IMR-90 (cell line): ENCODE measurements around the gene INPP5D. TPM values are rescaled to one million over a fixed set of nuclear protein-coding genes. Genes with fewer than 3 reads are reported as not detected.

ENCODE experiments used
- ATAC-seq: fragments of 200-7000 bp; cut with Tn5 transposase; 2 replicates; pipeline ENCODE4 v1.9.1; 2020; ENCODE audit warnings: low read depth, mild to moderate bottlenecking, moderate library complexity
- BruUV-seq: library from RNA; stranded (reverse); fragments of 400-500 nt; replicated peaks from 2 replicates; lab custom pipeline; 2021; lab: Mats Ljungman, UMichigan
- CTCF ChIA-PET: fragments of 300-600 bp; formaldehyde crosslinking; extraction: SDS; loops from one replicate; lab custom pipeline; 2021; ENCODE audit warnings: antibody characterized with exemption; lab: Yijun Ruan, JAX
- POLR2A ChIA-PET: fragments of 300-600 bp; sonication (Branson Sonifier 250); formaldehyde crosslinking; loops from one replicate; lab custom pipeline; 2022; ENCODE audit warnings: antibody characterized with exemption; ENCODE audit not compliant: unreplicated experiment; lab: Charles Lee
- DNase-seq: peaks from one replicate; pipeline ENCODE4 v3.0.0; 2013
- H2AFZ ChIP-seq: replicated peaks from 2 replicates; pipeline ENCODE3; 2013; ENCODE audit warnings: low read length, mild to moderate bottlenecking; ENCODE audit not compliant: poor library complexity
- H2AK5ac ChIP-seq: 2 replicates; pipeline ENCODE4 v1.6.1; 2013; ENCODE audit warnings: low read depth, low read length, inconsistent platforms
- H2AK9ac ChIP-seq: replicated peaks from 2 replicates; pipeline ENCODE3; 2013; ENCODE audit warnings: mild to moderate bottlenecking, low read depth, low read length, moderate library complexity; ENCODE audit not compliant: poor library complexity
- H2BK120ac ChIP-seq: 2 replicates; pipeline ENCODE4 v1.6.1; 2013; ENCODE audit warnings: low read depth, low read length, inconsistent platforms
- H2BK15ac ChIP-seq: 3 replicates; pipeline ENCODE4 v1.6.1; 2013; ENCODE audit warnings: low read depth, low read length, inconsistent platforms
- H2BK20ac ChIP-seq: 2 replicates; pipeline ENCODE4 v1.6.1; 2013; ENCODE audit warnings: low read depth, mild to moderate bottlenecking, inconsistent platforms, low read length, moderate library complexity
- H2BK5ac ChIP-seq: 2 replicates; pipeline ENCODE4 v1.6.1; 2013; ENCODE audit warnings: mild to moderate bottlenecking, low read depth, low read length, inconsistent platforms; ENCODE audit not compliant: poor library complexity, severe bottlenecking
- H3K14ac ChIP-seq: replicated peaks from 2 replicates; pipeline ENCODE4 v1.6.1; 2013; ENCODE audit warnings: low read depth, low read length, inconsistent platforms
- H3K18ac ChIP-seq: 2 replicates; pipeline ENCODE4 v1.6.1; 2013; ENCODE audit warnings: low read depth, low read length, control low read depth
- H3K23ac ChIP-seq: 2 replicates; pipeline ENCODE4 v1.6.1; 2013; ENCODE audit warnings: low read depth, low read length, inconsistent platforms
- H3K27ac ChIP-seq: 2 replicates; pipeline ENCODE4 v1.5.1; 2013; ENCODE audit warnings: mild to moderate bottlenecking, control low read depth, low read length; ENCODE audit not compliant: insufficient read depth
- H3K27me3 ChIP-seq: 2 replicates; pipeline ENCODE4 v1.6.1; 2013; ENCODE audit warnings: low read length; ENCODE audit not compliant: control insufficient read depth, insufficient read depth
- H3K36me3 ChIP-seq: 2 replicates; pipeline ENCODE4 v1.6.1; 2013; ENCODE audit warnings: low read length, mixed read lengths; ENCODE audit not compliant: control insufficient read depth, insufficient read depth
- H3K4ac ChIP-seq: 2 replicates; pipeline ENCODE4 v1.6.1; 2013; ENCODE audit warnings: low read depth, low read length, inconsistent platforms
- H3K4me1 ChIP-seq: 2 replicates; pipeline ENCODE4 v1.6.1; 2013; ENCODE audit warnings: low read length, mixed read lengths; ENCODE audit not compliant: control insufficient read depth, insufficient read depth
- H3K4me2 ChIP-seq: 2 replicates; pipeline ENCODE4 v1.6.1; 2013; ENCODE audit warnings: low read depth, mild to moderate bottlenecking, control low read depth, low read length, moderate library complexity
- H3K4me3 ChIP-seq: 2 replicates; pipeline ENCODE4 v1.5.1; 2013; ENCODE audit warnings: low read depth, mild to moderate bottlenecking, control low read depth, low read length, moderate library complexity; ENCODE audit not compliant: insufficient read depth
- H3K56ac ChIP-seq: 2 replicates; pipeline ENCODE4 v1.6.1; 2013; ENCODE audit warnings: low read length, inconsistent platforms; ENCODE audit not compliant: insufficient read depth; ENCODE audit errors: extremely low read depth
- H3K79me1 ChIP-seq, 2 experiments: 2 replicates each; pipeline ENCODE4 v1.6.1; 2013; ENCODE audit warnings: low read length in 2 of 2, inconsistent platforms in 1 of 2, low read depth in 1 of 2
- H3K9ac ChIP-seq: 2 replicates; pipeline ENCODE4 v1.6.1; 2013; ENCODE audit warnings: low read depth, low read length, control low read depth
- H3K9me1 ChIP-seq: 2 replicates; pipeline ENCODE4 v1.6.1; 2013; ENCODE audit warnings: low read length, inconsistent platforms; ENCODE audit not compliant: insufficient read depth
- H3K9me3 ChIP-seq: 2 replicates; pipeline ENCODE4 v1.6.1; 2013; ENCODE audit warnings: low read length; ENCODE audit not compliant: control insufficient read depth, insufficient read depth
- H4K20me1 ChIP-seq: 2 replicates; pipeline ENCODE4 v1.6.1; 2013; ENCODE audit warnings: low read length, inconsistent platforms; ENCODE audit not compliant: insufficient read depth
- H4K5ac ChIP-seq: 2 replicates; pipeline ENCODE4 v1.6.1; 2013; ENCODE audit warnings: mild to moderate bottlenecking, low read depth, low read length, control low read depth
- H4K8ac ChIP-seq, 2 experiments: 2 replicates each; pipeline ENCODE4 v1.6.1; 2013; ENCODE audit warnings: low read depth in 2 of 2, low read length in 2 of 2, control low read depth in 1 of 2, inconsistent platforms in 1 of 2
- H4K91ac ChIP-seq: 2 replicates; pipeline ENCODE4 v1.6.1; 2013; ENCODE audit warnings: low read depth, low read length, inconsistent platforms; ENCODE audit not compliant: insufficient read depth
- BHLHE40 ChIP-seq: fragments of 150-350 bp; IDR thresholded peaks from 2 replicates; pipeline ENCODE4 v1.6.1; 2016; ENCODE audit warnings: mild to moderate bottlenecking, low read depth, low read length
- CEBPB ChIP-seq: IDR thresholded peaks from 2 replicates; pipeline ENCODE4 v1.6.1; 2012; ENCODE audit warnings: low read depth, low read length, improper control_type of control experiment
- CHD1 ChIP-seq: IDR thresholded peaks from 2 replicates; pipeline ENCODE4 v1.6.1; 2012; ENCODE audit warnings: low read depth, low read length, improper control_type of control experiment
- CTCF ChIP-seq: conservative IDR thresholded peaks from 2 replicates; pipeline ENCODE4 v1.5.1; 2012; ENCODE audit warnings: mild to moderate bottlenecking, low read depth, low read length, improper control_type of control experiment
- FOS ChIP-seq: fragments of 150-350 bp; IDR thresholded peaks from 2 replicates; pipeline ENCODE4 v1.6.1; 2016; ENCODE audit warnings: low read depth, low read length
- MAFK ChIP-seq: IDR thresholded peaks from 2 replicates; pipeline ENCODE4 v1.6.1; 2012; ENCODE audit warnings: low read depth, low read length, improper control_type of control experiment
- MAZ ChIP-seq: IDR thresholded peaks from 2 replicates; pipeline ENCODE4 v1.6.1; 2012; ENCODE audit warnings: low read depth, mild to moderate bottlenecking, low read length, improper control_type of control experiment, moderate library complexity, borderline replicate concordance
- MXI1 ChIP-seq: IDR thresholded peaks from 2 replicates; pipeline ENCODE4 v1.6.1; 2012; ENCODE audit warnings: low read depth, mild to moderate bottlenecking, low read length, moderate library complexity, borderline replicate concordance
- NFE2L2 ChIP-seq: fragments of 150-350 bp; IDR thresholded peaks from 2 replicates; pipeline ENCODE4 v1.6.1; 2016; ENCODE audit warnings: low read depth, mild to moderate bottlenecking, low read length
- RCOR1 ChIP-seq: IDR thresholded peaks from 2 replicates; pipeline ENCODE4 v1.6.1; 2012; ENCODE audit warnings: mild to moderate bottlenecking, low read length, improper control_type of control experiment; ENCODE audit not compliant: insufficient replicate concordance
- RFX5 ChIP-seq: IDR thresholded peaks from 2 replicates; pipeline ENCODE4 v1.8.0; 2012; ENCODE audit warnings: low read depth, mild to moderate bottlenecking, low read length, moderate library complexity
- SMC3 ChIP-seq: fragments of 150-350 bp; IDR thresholded peaks from 2 replicates; pipeline ENCODE4 v1.6.1; 2016; ENCODE audit warnings: low read depth, mild to moderate bottlenecking, antibody characterized with exemption, low read length, moderate library complexity
- WGBS, 2 experiments: methylation state at CpG; one replicate each; pipeline versions ENCODE4 v1.1.5 to v1.1.7; 2013; ENCODE audit warnings: missing lambda C conversion rate in 2 of 2; ENCODE audit not compliant: insufficient read length in 1 of 2; ENCODE audit errors: extremely low coverage in 2 of 2; 5-methylcytosine and 5-hydroxymethylcytosine counted together
- dilution Hi-C: fragments of 300-500 bp; cut with HindIII; formaldehyde crosslinking; loops from one replicate; pipeline ENCODE4 v1.14.3; 2018; ENCODE audit warnings: low sequenced_read_pairs; ENCODE audit not compliant: unreplicated experiment
- in situ Hi-C: fragments of 300-500 bp; cut with MboI; formaldehyde crosslinking; loops from 3 replicates; pipeline ENCODE4 v1.14.3; 2019; ENCODE audit warnings: low sequenced_read_pairs, inconsistent platforms, mixed read lengths
- intact Hi-C: fragments of 100-400 bp; cut with micrococcal nuclease; formaldehyde crosslinking; loops from 2 replicates; pipeline ENCODE4 v1.10.0; 2022
- polyA plus RNA-seq, 3 experiments: library from polyadenylated mRNA; depleted of rRNA; stranded (reverse); fragments of >200 nt; gene quantifications; 2 replicates each; pipeline ENCODE4 v1.2.3, GENCODE V29; 2012; ENCODE audit warnings: low replicate concordance in 1 of 3
- total RNA-seq: library from RNA; depleted of rRNA; stranded (reverse); fragments of >200 nt; gene quantifications from 2 replicates; pipeline ENCODE4 v1.2.3, GENCODE V29; 2012
- TF ChIP-seq, protein P1 (sequence below): fragments of 150-350 bp; IDR thresholded peaks from 2 replicates; pipeline ENCODE4 v1.6.1; 2017; ENCODE audit warnings: mild to moderate bottlenecking, antibody characterized with exemption, low read length, low read depth

Gene INPP5D
- total and polyA plus RNA-seq, 2 of the 4 experiments (the other 2 are of a cell fraction) = 0.18 to 0.29 TPM

DNA sequence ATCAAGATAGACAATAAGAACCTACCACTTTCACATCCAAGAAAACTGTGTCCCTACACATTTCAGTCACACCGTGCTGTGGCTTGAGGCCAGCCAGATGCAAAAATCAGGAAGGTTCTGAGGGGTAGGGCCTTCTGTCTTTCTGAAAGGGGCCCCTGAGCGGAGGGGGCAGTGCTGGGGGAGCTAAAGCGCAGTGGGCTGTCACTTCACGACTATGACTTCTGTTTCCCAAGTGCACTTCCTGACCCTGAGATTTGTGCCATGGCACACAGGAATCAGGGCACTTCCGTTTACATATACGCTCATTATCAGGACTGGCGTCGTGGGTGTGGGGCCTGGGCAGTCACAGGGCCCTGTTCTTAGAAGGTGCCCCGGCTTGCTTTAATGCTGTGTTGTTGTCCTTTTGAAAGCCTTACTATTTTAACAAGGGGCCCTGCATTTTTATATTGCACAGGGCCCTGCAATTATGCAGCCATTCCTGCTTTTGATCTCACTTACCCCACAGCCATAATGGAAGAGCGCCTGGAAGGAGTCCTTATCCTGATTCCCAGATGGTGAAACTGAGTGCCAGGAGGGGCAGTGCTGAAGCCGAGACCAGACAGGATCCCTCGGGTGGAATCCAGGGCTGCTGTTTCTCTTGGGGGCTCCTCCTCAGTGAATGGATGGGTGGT is 47.7 kb upstream of the INPP5D start:
- in situ Hi-C loops (no loop called here), intact Hi-C loops (no loop called here), dilution Hi-C loops (no loop called here)
- Histone ChIP-seq H2AK5ac (no peak overlapping the region), H3K4me3 (no peak overlapping the region), H3K27me3 (peaks cover 4% of the 10 kb centered on the region; the same call in 1 of the 2 replicates), H3K9me3 (no peaks in the 10 kb centered on the region), H3K79me1 (no peaks in the 10 kb centered on the region), H4K20me1 (no peaks in the 10 kb centered on the region), H3K18ac (no peak overlapping the region), H3K9me1 (no peaks in the 10 kb centered on the region), H3K23ac (no peak overlapping the region), H4K91ac (no peak overlapping the region), H3K4me1 (no peaks in the 10 kb centered on the region), H2BK15ac (no peak overlapping the region), H2BK5ac (no peak overlapping the region), H3K27ac (no peak overlapping the region), H2BK20ac (no peak overlapping the region), H2BK120ac (no peak overlapping the region), H3K4ac (no peak overlapping the region), H3K56ac (no peak overlapping the region), H4K8ac (no peak overlapping the region), H2AK9ac (no peak overlapping the region), H3K36me3 (no peaks in the 10 kb centered on the region), H2AFZ (no peak overlapping the region), H3K9ac (no peak overlapping the region), H4K5ac (no peak overlapping the region), H3K14ac (no peak overlapping the region), H3K4me2 (no peak overlapping the region)
- BruUV-seq = no TSS peak
- DNase-seq (no peak), ATAC-seq (no peak)
- CTCF ChIA-PET = no interaction called here
- no peak for TF ChIP-seq MXI1
- TF ChIP-seq BHLHE40 = no peak
- TF ChIP-seq SMC3 = no peak
- no peak for TF ChIP-seq RCOR1
- TF ChIP-seq CEBPB = no peak
- no peak for TF ChIP-seq FOS
- TF ChIP-seq, protein P1, sequence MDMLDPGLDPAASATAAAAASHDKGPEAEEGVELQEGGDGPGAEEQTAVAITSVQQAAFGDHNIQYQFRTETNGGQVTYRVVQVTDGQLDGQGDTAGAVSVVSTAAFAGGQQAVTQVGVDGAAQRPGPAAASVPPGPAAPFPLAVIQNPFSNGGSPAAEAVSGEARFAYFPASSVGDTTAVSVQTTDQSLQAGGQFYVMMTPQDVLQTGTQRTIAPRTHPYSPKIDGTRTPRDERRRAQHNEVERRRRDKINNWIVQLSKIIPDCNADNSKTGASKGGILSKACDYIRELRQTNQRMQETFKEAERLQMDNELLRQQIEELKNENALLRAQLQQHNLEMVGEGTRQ = no peak
- no peak for TF ChIP-seq CHD1
- TF ChIP-seq MAFK = no peak
- no peak for TF ChIP-seq NFE2L2
- no peak for TF ChIP-seq MAZ
- TF ChIP-seq RFX5 = no peak
- no peak for TF ChIP-seq CTCF
- WGBS, 2 experiments = 70% methylated on average over 6 of the region's 12 CpGs; no CpG with 5 or more reads in 1 of the 2 experiments
- POLR2A ChIA-PET = no interaction called here
